NOMO-1 treated with dmso at 0.1 percent for 144 hours (cell line): ENCODE measurements around the gene LGALS3BP.

Experiments
- DNase-seq: peaks from one replicate; lab custom pipeline; 2025; ENCODE audit not compliant: unreplicated experiment; lab: John Stamatoyannopoulos, UW

LGALS3BP gene

DNA sequence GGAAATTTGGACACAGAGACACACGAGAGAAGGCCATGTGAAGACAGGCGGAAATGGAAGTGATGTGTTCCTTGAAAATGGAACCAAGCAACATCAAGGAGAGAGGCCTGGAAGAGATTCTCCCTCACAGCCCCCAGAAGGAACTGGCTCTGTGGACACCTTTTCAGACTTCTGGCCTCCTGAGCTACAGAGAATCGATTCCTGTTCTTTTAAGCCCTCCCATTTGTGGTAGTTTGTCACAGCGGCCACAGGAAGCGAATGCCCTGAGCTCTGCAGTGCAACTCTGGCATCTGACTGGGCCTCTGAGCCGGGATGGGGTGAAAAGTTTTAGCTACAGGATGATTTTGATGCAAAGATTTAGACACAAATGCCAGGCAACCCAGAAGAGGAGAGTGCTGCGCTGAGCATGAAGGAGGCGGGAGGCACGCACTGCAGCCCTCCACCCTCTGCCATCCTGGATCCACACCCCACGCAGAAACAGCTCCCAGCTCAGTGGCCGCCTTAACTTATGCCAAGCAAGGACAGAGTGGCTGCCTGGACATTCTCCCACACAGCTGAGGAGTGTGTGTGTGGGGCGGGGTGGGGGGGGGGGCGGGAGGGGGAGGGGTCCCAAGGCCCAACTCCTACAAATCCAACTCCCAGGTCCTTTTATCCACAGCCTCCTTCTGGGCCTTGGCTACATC, 56.8 kb downstream of the LGALS3BP start:
- peak; percentile 68 for DNase-seq

GRCh38 chr17:78921437-78921971, 58.2 kb downstream of the LGALS3BP start:
- DNase-seq = no peak
